HEK293T (cell line): Measurements from ENCODE around the gene IL13RA2.

Source experiments
- ARNT ChIP-seq: fragments of 450-650 bp; IDR thresholded peaks from 2 replicates; pipeline ENCODE4 v1.6.1; 2017; ENCODE audit warnings: mild to moderate bottlenecking
- BHLHE40 ChIP-seq: fragments of 450-650 bp; IDR thresholded peaks from 2 replicates; pipeline ENCODE4 v1.6.1; 2016; ENCODE audit warnings: mild to moderate bottlenecking, moderate library complexity, borderline replicate concordance
- CTBP1 ChIP-seq: fragments of 450-650 bp; IDR thresholded peaks from 2 replicates; pipeline ENCODE4 v1.6.1; 2016; ENCODE audit warnings: borderline replicate concordance
- FOXA1 ChIP-seq: fragments of 450-650 bp; IDR thresholded peaks from 2 replicates; pipeline ENCODE4 v1.6.1; 2016; ENCODE audit warnings: mild to moderate bottlenecking
- FOXK2 ChIP-seq: fragments of 450-650 bp; IDR thresholded peaks from 2 replicates; pipeline ENCODE4 v1.6.1; 2016; ENCODE audit warnings: mild to moderate bottlenecking
- FOXM1 ChIP-seq: fragments of 450-650 bp; IDR thresholded peaks from 2 replicates; pipeline ENCODE4 v1.6.1; 2017; ENCODE audit warnings: mild to moderate bottlenecking, borderline replicate concordance
- L3MBTL2 ChIP-seq: fragments of 450-650 bp; conservative IDR thresholded peaks from 2 replicates; pipeline ENCODE4 v1.6.1; 2016; ENCODE audit warnings: mild to moderate bottlenecking
- LEF1 ChIP-seq: fragments of 450-650 bp; IDR thresholded peaks from 2 replicates; pipeline ENCODE4 v1.6.1; 2017; ENCODE audit warnings: mild to moderate bottlenecking, borderline replicate concordance
- NFRKB ChIP-seq: fragments of 450-650 bp; IDR thresholded peaks from 2 replicates; pipeline ENCODE4 v1.6.1; 2016; ENCODE audit warnings: mild to moderate bottlenecking, moderate library complexity
- SP1 ChIP-seq: fragments of 450-650 bp; IDR thresholded peaks from 2 replicates; pipeline ENCODE4 v1.6.1; 2017
- SUZ12 ChIP-seq: fragments of 450-650 bp; IDR thresholded peaks from 2 replicates; pipeline ENCODE4 v1.6.1; 2016; ENCODE audit warnings: mild to moderate bottlenecking
- TARDBP ChIP-seq: fragments of 450-650 bp; IDR thresholded peaks from 2 replicates; pipeline ENCODE4 v1.6.1; 2016
- ZNF384 ChIP-seq: fragments of 450-650 bp; IDR thresholded peaks from 2 replicates; pipeline ENCODE4 v1.6.1; 2016
- TF ChIP-seq, protein P1 (sequence below): fragments of 450-650 bp; IDR thresholded peaks from 2 replicates; pipeline ENCODE4 v1.6.1; 2016

DNA sequence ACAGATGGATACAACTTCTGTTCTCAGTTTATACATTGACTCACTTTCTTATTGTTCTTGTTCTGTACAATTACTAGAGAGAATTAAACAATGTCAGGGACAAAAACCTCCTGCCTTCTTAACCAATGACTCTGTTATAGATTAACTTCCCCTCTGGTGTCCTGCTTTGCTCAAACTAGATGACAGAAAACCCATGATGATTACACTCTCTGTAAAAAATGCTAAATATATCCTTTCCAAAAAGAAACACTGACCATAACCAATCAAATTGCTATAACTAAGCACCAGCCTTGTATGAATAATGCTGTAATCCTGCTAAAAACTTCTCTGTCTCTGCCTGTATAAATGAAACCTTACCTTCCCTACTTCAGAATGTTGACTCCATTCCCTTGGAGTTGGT, 29.8 kb upstream of the IL13RA2 start:
- TF ChIP-seq, protein P1, sequence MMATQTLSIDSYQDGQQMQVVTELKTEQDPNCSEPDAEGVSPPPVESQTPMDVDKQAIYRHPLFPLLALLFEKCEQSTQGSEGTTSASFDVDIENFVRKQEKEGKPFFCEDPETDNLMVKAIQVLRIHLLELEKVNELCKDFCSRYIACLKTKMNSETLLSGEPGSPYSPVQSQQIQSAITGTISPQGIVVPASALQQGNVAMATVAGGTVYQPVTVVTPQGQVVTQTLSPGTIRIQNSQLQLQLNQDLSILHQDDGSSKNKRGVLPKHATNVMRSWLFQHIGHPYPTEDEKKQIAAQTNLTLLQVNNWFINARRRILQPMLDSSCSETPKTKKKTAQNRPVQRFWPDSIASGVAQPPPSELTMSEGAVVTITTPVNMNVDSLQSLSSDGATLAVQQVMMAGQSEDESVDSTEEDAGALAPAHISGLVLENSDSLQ: no peak
- no peak for TF ChIP-seq TARDBP
- no peak for TF ChIP-seq L3MBTL2
- TF ChIP-seq ZNF384: no peak
- no peak for TF ChIP-seq FOXA1
- TF ChIP-seq BHLHE40: no peak
- TF ChIP-seq FOXM1: no peak
- TF ChIP-seq ARNT: no peak
- no peak for TF ChIP-seq LEF1
- no peak for TF ChIP-seq FOXK2
- no peak for TF ChIP-seq SUZ12
- TF ChIP-seq NFRKB: no peak
- no peak for TF ChIP-seq SP1
- TF ChIP-seq CTBP1: no peak
